Stomach smooth muscle (tissue), 2 donors: Measurements from ENCODE around the gene DAB2IP.

Experiments used
- H3K27ac ChIP-seq: one replicate; pipeline ENCODE4 v1.7.0; 2013; ENCODE audit warnings: mild to moderate bottlenecking, low read length, inconsistent platforms
- H3K27me3 ChIP-seq, 2 donors: one replicate each; pipeline ENCODE4 v1.7.0; 2013; ENCODE audit warnings: low read length in 2 of 2; ENCODE audit not compliant: insufficient read depth in 2 of 2, control insufficient read depth in 1 of 2
- H3K36me3 ChIP-seq, 2 donors: one replicate each; pipeline ENCODE4 v1.7.0; 2013; ENCODE audit warnings: low read length in 2 of 2; ENCODE audit not compliant: control insufficient read depth in 2 of 2, insufficient read depth in 2 of 2
- H3K4me1 ChIP-seq: one replicate; pipeline ENCODE4 v1.7.0; 2013; ENCODE audit warnings: low read length; ENCODE audit not compliant: control insufficient read depth, insufficient read depth
- H3K4me3 ChIP-seq, 2 donors: one replicate each; pipeline ENCODE4 v1.7.0; 2013; ENCODE audit warnings: low read length in 2 of 2
- H3K9ac ChIP-seq, 2 donors: one replicate each; pipeline ENCODE4 v1.7.0; 2013; ENCODE audit warnings: low read length in 2 of 2, mild to moderate bottlenecking in 1 of 2
- H3K9me3 ChIP-seq, 2 donors: one replicate each; pipeline ENCODE4 v1.7.0; 2013; ENCODE audit warnings: low read length in 2 of 2; ENCODE audit not compliant: control insufficient read depth in 2 of 2
- donor health status: healthy.
- donor health status: Pancreatic carcinoma.

The DAB2IP gene

GRCh38 chr9:121815546-121816448 lies 164.4 kb downstream of the DAB2IP start:
- no peaks in the 10 kb centered on the region for H3K27me3 ChIP-seq
- H3K27ac ChIP-seq = no peak overlapping the region

GRCh38 chr9:121816449-121816817 lies 165.0 kb downstream of the DAB2IP start:
- H3K9me3 ChIP-seq = no peaks in the 10 kb centered on the region
- no peak overlapping the region for H3K9ac ChIP-seq
- H3K4me3 ChIP-seq = no peak overlapping the region
- H3K27ac ChIP-seq = no peak overlapping the region
- H3K36me3 ChIP-seq = peaks cover 0 to 2% of the 10 kb centered on the region in 2 donors
- H3K4me1 ChIP-seq = no peaks in the 10 kb centered on the region
- H3K27me3 ChIP-seq = no peaks in the 10 kb centered on the region

More at GRCh38 chr9:121815546-121816448, 164.4 kb downstream of the DAB2IP start:
- no peaks in the 10 kb centered on the region for H3K36me3 ChIP-seq
- H3K9ac ChIP-seq = no peak overlapping the region
- no peaks in the 10 kb centered on the region for H3K4me1 ChIP-seq
- no peak overlapping the region for H3K4me3 ChIP-seq
- H3K9me3 ChIP-seq = no peaks in the 10 kb centered on the region

GRCh38 chr9:121816845-121817450 lies 165.5 kb downstream of the DAB2IP start:
- Histone ChIP-seq H3K27me3 (no peaks in the 10 kb centered on the region), H3K4me1 (no peaks in the 10 kb centered on the region), H3K9ac (no peak overlapping the region), H3K9me3 (no peaks in the 10 kb centered on the region), H3K36me3 (peaks cover 0 to 4% of the 10 kb centered on the region in 2 donors), H3K4me3 (no peak overlapping the region), H3K27ac (no peak overlapping the region)

- Histone ChIP-seq H3K4me3 (no peak overlapping the region), H3K27ac (no peak overlapping the region), H3K9me3 (no peaks in the 10 kb centered on the region), H3K27me3 (no peaks in the 10 kb centered on the region), H3K4me1 (no peaks in the 10 kb centered on the region), H3K36me3 (peaks cover 0 to 7% of the 10 kb centered on the region in 2 donors), H3K9ac (no peak overlapping the region)
Measured at GRCh38 chr9:121817476-121817875, 166.0 kb downstream of the DAB2IP start.

- peaks cover 0 to 7% of the 10 kb centered on the region in 2 donors for H3K36me3 ChIP-seq
- no peaks in the 10 kb centered on the region for H3K9me3 ChIP-seq
- H3K27ac ChIP-seq = no peak overlapping the region
- no peaks in the 10 kb centered on the region for H3K4me1 ChIP-seq
- no peaks in the 10 kb centered on the region for H3K27me3 ChIP-seq
- no peak overlapping the region for H3K4me3 ChIP-seq
- H3K9ac ChIP-seq = no peak overlapping the region
Measured at GRCh38 chr9:121818016-121818661, 166.7 kb downstream of the DAB2IP start.

GRCh38 chr9:121818841-121819427 lies 167.5 kb downstream of the DAB2IP start:
- H3K9ac ChIP-seq = no peak overlapping the region
- no peaks in the 10 kb centered on the region for H3K4me1 ChIP-seq
- no peaks in the 10 kb centered on the region for H3K27me3 ChIP-seq
- no peak overlapping the region for H3K4me3 ChIP-seq
- no peaks in the 10 kb centered on the region for H3K9me3 ChIP-seq
- H3K36me3 ChIP-seq = peaks cover 0 to 7% of the 10 kb centered on the region in 2 donors
- H3K27ac ChIP-seq = no peak overlapping the region

- Histone ChIP-seq H3K36me3 (peaks cover 0 to 7% of the 10 kb centered on the region in 2 donors), H3K4me3 (no peak overlapping the region), H3K4me1 (no peaks in the 10 kb centered on the region), H3K9ac (no peak overlapping the region), H3K9me3 (no peaks in the 10 kb centered on the region), H3K27me3 (no peaks in the 10 kb centered on the region), H3K27ac (no peak overlapping the region)
Measured at GRCh38 chr9:121819428-121820231, 168.2 kb downstream of the DAB2IP start.

- Histone ChIP-seq H3K27ac (no peak overlapping the region), H3K4me3 (no peak overlapping the region), H3K36me3 (peaks cover 0 to 7% of the 10 kb centered on the region in 2 donors), H3K9ac (no peak overlapping the region), H3K9me3 (no peaks in the 10 kb centered on the region), H3K27me3 (no peaks in the 10 kb centered on the region), H3K4me1 (no peaks in the 10 kb centered on the region)
Measured at GRCh38 chr9:121820286-121821005, 169.0 kb downstream of the DAB2IP start.

GRCh38 chr9:121821326-121821725 lies 169.9 kb downstream of the DAB2IP start:
- no peaks in the 10 kb centered on the region for H3K27me3 ChIP-seq
- no peaks in the 10 kb centered on the region for H3K9me3 ChIP-seq
- no peak overlapping the region for H3K9ac ChIP-seq
- peaks cover 0 to 7% of the 10 kb centered on the region in 2 donors for H3K36me3 ChIP-seq
- no peak overlapping the region for H3K27ac ChIP-seq
- H3K4me1 ChIP-seq = no peaks in the 10 kb centered on the region
- H3K4me3 ChIP-seq = no peak overlapping the region
